GM23338 (cell line): ENCODE results near the gene UQCRC2. TPM values are rescaled to one million over a fixed set of nuclear protein-coding genes. Genes with fewer than 3 reads are reported as not detected.

Source experiments
- ATAC-seq: fragments of 200-7000 bp; cut with Tn5 transposase; 3 replicates; pipeline ENCODE4 v1.9.1; 2020
- DNase-seq: peaks from one replicate; pipeline ENCODE4 v3.0.0-alpha.2; 2015; ENCODE audit warnings: low spot score
- H2AFZ ChIP-seq: fragments of 200-600 bp; sonication (generic); 2 replicates; pipeline ENCODE4 v1.8.0; 2016; ENCODE audit warnings: antibody characterized with exemption, mild to moderate bottlenecking, moderate library complexity
- H3F3A ChIP-seq: fragments of 200-600 bp; sonication (generic); replicated peaks from 2 replicates; pipeline ENCODE4 v1.8.0; 2017; ENCODE audit warnings: antibody characterized with exemption, mixed run types, low read depth
- H3K27ac ChIP-seq: fragments of 200-600 bp; sonication (generic); 2 replicates; pipeline ENCODE4 v1.6.1; 2016; ENCODE audit warnings: low read depth
- H3K27me3 ChIP-seq: fragments of 200-600 bp; sonication (generic); 2 replicates; pipeline ENCODE4 v1.8.0; 2016; ENCODE audit warnings: mild to moderate bottlenecking, mixed run types, moderate library complexity; ENCODE audit not compliant: insufficient read depth
- H3K36me3 ChIP-seq: fragments of 200-600 bp; sonication (generic); 2 replicates; pipeline ENCODE4 v1.8.0; 2016; ENCODE audit warnings: mild to moderate bottlenecking; ENCODE audit not compliant: insufficient read depth
- H3K4me1 ChIP-seq: fragments of 200-600 bp; sonication (generic); 2 replicates; pipeline ENCODE4 v1.8.0; 2016; ENCODE audit warnings: mild to moderate bottlenecking, moderate library complexity; ENCODE audit not compliant: insufficient read depth
- H3K4me2 ChIP-seq: fragments of 200-600 bp; sonication (generic); 2 replicates; pipeline ENCODE4 v1.7.1; 2017; ENCODE audit warnings: mixed run types
- H3K4me3 ChIP-seq: fragments of 200-600 bp; sonication (generic); 2 replicates; pipeline ENCODE4 v1.6.1; 2016; ENCODE audit warnings: mixed run types
- H3K79me2 ChIP-seq: fragments of 200-600 bp; sonication (generic); replicated peaks from 2 replicates; pipeline ENCODE4 v1.8.0; 2017; ENCODE audit warnings: mild to moderate bottlenecking; ENCODE audit not compliant: insufficient read depth
- H3K9me2 ChIP-seq: fragments of 200-600 bp; sonication (generic); 2 replicates; pipeline ENCODE4 v1.8.0; 2017; ENCODE audit not compliant: insufficient read depth
- H4K20me1 ChIP-seq: fragments of 200-600 bp; sonication (generic); replicated peaks from 2 replicates; pipeline ENCODE4 v1.8.0; 2017; ENCODE audit warnings: mild to moderate bottlenecking; ENCODE audit not compliant: insufficient read depth
- H3K27ac Mint-ChIP-seq: 2 replicates; pipeline ENCODE4 v1.8.0; 2020; ENCODE audit warnings: inconsistent platforms, mild to moderate bottlenecking, moderate library complexity, mixed read lengths
- H3K27me3 Mint-ChIP-seq: 3 replicates; pipeline ENCODE4 v1.8.0; 2022; ENCODE audit warnings: low read depth, mild to moderate bottlenecking, moderate library complexity, mixed read lengths, inconsistent platforms; ENCODE audit not compliant: insufficient read depth, poor library complexity
- H3K36me3 Mint-ChIP-seq: 3 replicates; pipeline ENCODE4 v1.8.0; 2021; ENCODE audit warnings: low read depth, mild to moderate bottlenecking, inconsistent platforms, moderate library complexity, mixed read lengths
- H3K4me1 Mint-ChIP-seq: 3 replicates; pipeline ENCODE4 v1.8.0; 2020; ENCODE audit warnings: mild to moderate bottlenecking, inconsistent platforms, mixed read lengths
- H3K4me3 Mint-ChIP-seq: 3 replicates; pipeline ENCODE4 v1.8.0; 2021; ENCODE audit warnings: moderate library complexity, mild to moderate bottlenecking, inconsistent platforms, mixed read lengths
- H3K9me3 Mint-ChIP-seq: 3 replicates; pipeline ENCODE4 v1.8.0; 2020; ENCODE audit warnings: moderate library complexity, mild to moderate bottlenecking, inconsistent platforms, mixed read lengths
- CREB1 ChIP-seq: fragments of 250-450 bp; sonication (Bioruptor Pico); IDR thresholded peaks from 2 replicates; pipeline ENCODE4 v1.5.0; 2020; ENCODE audit warnings: low read depth, mild to moderate bottlenecking, moderate library complexity
- CTCF ChIP-seq, 2 experiments: fragments of 200-600 bp in 1 of 2; sonication (generic) in 1 of 2; conservative IDR thresholded peaks; 2 replicates each; pipeline versions ENCODE4 v1.5.1 to v1.6.1; 2016 to 2017; ENCODE audit warnings: antibody characterized with exemption in 2 of 2, low read depth in 2 of 2, mild to moderate bottlenecking in 2 of 2, moderate library complexity in 1 of 2
- EZH2 ChIP-seq: fragments of 200-600 bp; sonication (generic); IDR thresholded peaks from one replicate; pipeline ENCODE4 v1.8.0; 2017; ENCODE audit warnings: antibody characterized with exemption, mild to moderate bottlenecking, low read depth; ENCODE audit not compliant: unreplicated experiment
- EZH2phosphoT487 ChIP-seq: fragments of 200-600 bp; sonication (generic); IDR thresholded peaks from one replicate; pipeline ENCODE4 v1.8.1; 2018; ENCODE audit warnings: antibody characterized with exemption; ENCODE audit not compliant: unreplicated experiment
- JUNB ChIP-seq: IDR thresholded peaks from one replicate; pipeline ENCODE4 v1.6.1; 2016; ENCODE audit warnings: antibody characterized with exemption; ENCODE audit not compliant: unreplicated experiment
- NANOG ChIP-seq: IDR thresholded peaks from 2 replicates; pipeline ENCODE4 v1.6.1; 2016; ENCODE audit warnings: antibody characterized with exemption, borderline replicate concordance
- POLR2AphosphoS5 ChIP-seq: IDR thresholded peaks from 2 replicates; pipeline ENCODE4 v1.6.1; 2016; ENCODE audit warnings: antibody characterized with exemption, low read depth
- REST ChIP-seq: IDR thresholded peaks from one replicate; pipeline ENCODE4 v1.6.1; 2018; ENCODE audit warnings: antibody characterized with exemption; ENCODE audit not compliant: unreplicated experiment
- STAT1 ChIP-seq: IDR thresholded peaks from one replicate; pipeline ENCODE4 v1.6.1; 2016; ENCODE audit warnings: antibody characterized with exemption; ENCODE audit not compliant: unreplicated experiment
- ZNF114 ChIP-seq: fragments of 250-450 bp; sonication (Bioruptor Pico); IDR thresholded peaks from 2 replicates; pipeline ENCODE4 v1.5.0; 2020; ENCODE audit warnings: mild to moderate bottlenecking, moderate library complexity
- ZNF331 ChIP-seq: fragments of 250-450 bp; sonication (Bioruptor Pico); IDR thresholded peaks from 2 replicates; pipeline ENCODE4 v1.5.0; 2020; ENCODE audit warnings: low read depth, mild to moderate bottlenecking, moderate library complexity
- polyA plus RNA-seq: library from polyadenylated mRNA; unstranded; fragments of >200 nt; fragmentation: Nextera tagmentation; extraction: Ambion mirVana; gene quantifications from 2 replicates; pipeline ENCODE4 v1.2.1, GENCODE V29; 2016
- total RNA-seq: library from RNA; depleted of rRNA; stranded (reverse); fragments of >200 nt; shearing (Covaris generic); gene quantifications from 2 replicates; pipeline ENCODE4 v1.2.3, GENCODE V29; 2014
- TF ChIP-seq, protein P1 (sequence below): fragments of 250-450 bp; sonication (Bioruptor Pico); IDR thresholded peaks from 2 replicates; pipeline ENCODE4 v1.5.0; 2020; ENCODE audit warnings: mild to moderate bottlenecking, moderate library complexity
- TF ChIP-seq, protein P2 (sequence below): IDR thresholded peaks from 2 replicates; pipeline ENCODE4 v1.6.1; 2016; ENCODE audit warnings: antibody characterized with exemption

Gene UQCRC2
- total and polyA plus RNA-seq, 2 experiments from 2014 or later = 88.0 to 122 TPM

DNA sequence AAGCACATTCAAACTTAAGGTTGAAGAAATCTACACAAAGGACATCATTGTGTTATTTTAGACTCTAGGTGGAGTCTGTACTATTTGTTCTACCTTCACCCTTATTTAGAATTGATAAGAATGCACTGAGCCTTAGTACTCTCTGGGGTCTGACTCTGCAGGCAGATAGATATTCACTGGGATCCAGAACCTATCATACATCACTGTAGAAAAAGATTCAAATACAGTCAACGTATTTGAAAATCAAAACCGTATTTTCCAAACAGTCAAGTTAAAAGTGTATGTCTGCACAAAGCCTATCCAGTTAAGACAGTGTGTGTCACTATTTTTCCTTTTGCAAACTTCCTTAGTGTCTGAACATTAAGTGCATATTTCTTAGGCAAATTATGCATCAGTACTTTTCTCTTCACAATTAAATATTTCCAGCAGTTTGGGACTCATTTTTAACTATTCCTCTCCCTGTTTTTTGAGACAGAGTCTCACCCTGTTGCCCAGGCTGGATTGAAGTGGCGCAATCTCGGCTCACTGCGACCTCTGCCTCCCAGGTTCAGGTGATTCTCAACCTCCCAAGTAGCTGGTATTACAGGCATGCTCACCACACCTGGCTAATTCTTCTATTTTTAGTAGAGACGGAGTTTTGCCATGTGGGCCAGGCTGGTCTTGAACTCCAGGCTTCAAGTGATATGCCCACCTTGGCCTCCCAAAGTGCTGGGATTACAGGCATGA is 77.1 kb downstream of the UQCRC2 start:
- no peak overlapping the region for H3K27ac ChIP-seq
- H3K27me3 ChIP-seq = no peaks in the 10 kb centered on the region
- Mint-ChIP-seq H3K4me3 (no peak overlapping the region), H3K9me3 (no peaks in the 10 kb centered on the region; the same call in 2 of the 3 replicates), H3K4me1 (peaks cover 8% of the 10 kb centered on the region; the same call in 2 of the 3 replicates), H3K36me3 (peaks cover 6% of the 10 kb centered on the region; the same call in 2 of the 3 replicates), H3K27me3 (no peaks in the 10 kb centered on the region), H3K27ac (no peak overlapping the region)
- H3K9me2 ChIP-seq = no peaks in the 10 kb centered on the region
- ATAC-seq (no peak), DNase-seq (no peak)
- H3K4me2 ChIP-seq = no peak overlapping the region
- no peak overlapping the region for H3K4me3 ChIP-seq
- TF ChIP-seq ZNF331 (no peak), CREB1 (CRISPR knock-in tag) (no peak), CTCF (conservative IDR thresholded peaks at IDR 0.05; ENCODE audit: low read depth in 2 of 2) (no peak), JUNB (no peak), EZH2phosphoT487 (no peak), REST (no peak), STAT1 (no peak), POLR2AphosphoS5 (no peak), EZH2 (no peak), NANOG (no peak), ZNF114 (CRISPR knock-in tag) (no peak)
- TF ChIP-seq, protein P1, sequence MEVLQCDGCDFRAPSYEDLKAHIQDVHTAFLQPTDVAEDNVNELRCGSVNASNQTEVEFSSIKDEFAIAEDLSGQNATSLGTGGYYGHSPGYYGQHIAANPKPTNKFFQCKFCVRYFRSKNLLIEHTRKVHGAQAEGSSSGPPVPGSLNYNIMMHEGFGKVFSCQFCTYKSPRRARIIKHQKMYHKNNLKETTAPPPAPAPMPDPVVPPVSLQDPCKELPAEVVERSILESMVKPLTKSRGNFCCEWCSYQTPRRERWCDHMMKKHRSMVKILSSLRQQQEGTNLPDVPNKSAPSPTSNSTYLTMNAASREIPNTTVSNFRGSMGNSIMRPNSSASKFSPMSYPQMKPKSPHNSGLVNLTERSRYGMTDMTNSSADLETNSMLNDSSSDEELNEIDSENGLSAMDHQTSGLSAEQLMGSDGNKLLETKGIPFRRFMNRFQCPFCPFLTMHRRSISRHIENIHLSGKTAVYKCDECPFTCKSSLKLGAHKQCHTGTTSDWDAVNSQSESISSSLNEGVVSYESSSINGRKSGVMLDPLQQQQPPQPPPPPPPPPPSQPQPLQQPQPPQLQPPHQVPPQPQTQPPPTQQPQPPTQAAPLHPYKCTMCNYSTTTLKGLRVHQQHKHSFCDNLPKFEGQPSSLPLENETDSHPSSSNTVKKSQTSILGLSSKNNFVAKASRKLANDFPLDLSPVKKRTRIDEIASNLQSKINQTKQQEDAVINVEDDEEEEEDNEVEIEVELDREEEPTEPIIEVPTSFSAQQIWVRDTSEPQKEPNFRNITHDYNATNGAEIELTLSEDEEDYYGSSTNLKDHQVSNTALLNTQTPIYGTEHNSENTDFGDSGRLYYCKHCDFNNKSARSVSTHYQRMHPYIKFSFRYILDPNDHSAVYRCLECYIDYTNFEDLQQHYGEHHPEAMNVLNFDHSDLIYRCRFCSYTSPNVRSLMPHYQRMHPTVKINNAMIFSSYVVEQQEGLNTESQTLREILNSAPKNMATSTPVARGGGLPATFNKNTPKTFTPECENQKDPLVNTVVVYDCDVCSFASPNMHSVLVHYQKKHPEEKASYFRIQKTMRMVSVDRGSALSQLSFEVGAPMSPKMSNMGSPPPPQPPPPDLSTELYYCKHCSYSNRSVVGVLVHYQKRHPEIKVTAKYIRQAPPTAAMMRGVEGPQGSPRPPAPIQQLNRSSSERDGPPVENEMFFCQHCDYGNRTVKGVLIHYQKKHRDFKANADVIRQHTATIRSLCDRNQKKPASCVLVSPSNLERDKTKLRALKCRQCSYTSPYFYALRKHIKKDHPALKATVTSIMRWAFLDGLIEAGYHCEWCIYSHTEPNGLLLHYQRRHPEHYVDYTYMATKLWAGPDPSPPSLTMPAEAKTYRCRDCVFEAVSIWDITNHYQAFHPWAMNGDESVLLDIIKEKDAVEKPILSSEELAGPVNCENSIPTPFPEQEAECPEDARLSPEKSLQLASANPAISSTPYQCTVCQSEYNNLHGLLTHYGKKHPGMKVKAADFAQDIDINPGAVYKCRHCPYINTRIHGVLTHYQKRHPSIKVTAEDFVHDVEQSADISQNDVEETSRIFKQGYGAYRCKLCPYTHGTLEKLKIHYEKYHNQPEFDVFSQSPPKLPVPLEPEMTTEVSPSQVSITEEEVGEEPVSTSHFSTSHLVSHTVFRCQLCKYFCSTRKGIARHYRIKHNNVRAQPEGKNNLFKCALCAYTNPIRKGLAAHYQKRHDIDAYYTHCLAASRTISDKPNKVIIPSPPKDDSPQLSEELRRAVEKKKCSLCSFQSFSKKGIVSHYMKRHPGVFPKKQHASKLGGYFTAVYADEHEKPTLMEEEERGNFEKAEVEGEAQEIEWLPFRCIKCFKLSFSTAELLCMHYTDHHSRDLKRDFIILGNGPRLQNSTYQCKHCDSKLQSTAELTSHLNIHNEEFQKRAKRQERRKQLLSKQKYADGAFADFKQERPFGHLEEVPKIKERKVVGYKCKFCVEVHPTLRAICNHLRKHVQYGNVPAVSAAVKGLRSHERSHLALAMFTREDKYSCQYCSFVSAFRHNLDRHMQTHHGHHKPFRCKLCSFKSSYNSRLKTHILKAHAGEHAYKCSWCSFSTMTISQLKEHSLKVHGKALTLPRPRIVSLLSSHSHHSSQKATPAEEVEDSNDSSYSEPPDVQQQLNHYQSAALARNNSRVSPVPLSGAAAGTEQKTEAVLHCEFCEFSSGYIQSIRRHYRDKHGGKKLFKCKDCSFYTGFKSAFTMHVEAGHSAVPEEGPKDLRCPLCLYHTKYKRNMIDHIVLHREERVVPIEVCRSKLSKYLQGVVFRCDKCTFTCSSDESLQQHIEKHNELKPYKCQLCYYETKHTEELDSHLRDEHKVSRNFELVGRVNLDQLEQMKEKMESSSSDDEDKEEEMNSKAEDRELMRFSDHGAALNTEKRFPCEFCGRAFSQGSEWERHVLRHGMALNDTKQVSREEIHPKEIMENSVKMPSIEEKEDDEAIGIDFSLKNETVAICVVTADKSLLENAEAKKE (CRISPR knock-in tag) = no peak
- TF ChIP-seq, protein P2, sequence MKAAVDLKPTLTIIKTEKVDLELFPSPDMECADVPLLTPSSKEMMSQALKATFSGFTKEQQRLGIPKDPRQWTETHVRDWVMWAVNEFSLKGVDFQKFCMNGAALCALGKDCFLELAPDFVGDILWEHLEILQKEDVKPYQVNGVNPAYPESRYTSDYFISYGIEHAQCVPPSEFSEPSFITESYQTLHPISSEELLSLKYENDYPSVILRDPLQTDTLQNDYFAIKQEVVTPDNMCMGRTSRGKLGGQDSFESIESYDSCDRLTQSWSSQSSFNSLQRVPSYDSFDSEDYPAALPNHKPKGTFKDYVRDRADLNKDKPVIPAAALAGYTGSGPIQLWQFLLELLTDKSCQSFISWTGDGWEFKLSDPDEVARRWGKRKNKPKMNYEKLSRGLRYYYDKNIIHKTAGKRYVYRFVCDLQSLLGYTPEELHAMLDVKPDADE = no peak
- no peaks in the 10 kb centered on the region for H3K4me1 ChIP-seq
- H3K79me2 ChIP-seq = peaks cover 44% of the 10 kb centered on the region
- H3F3A ChIP-seq = no peaks in the 10 kb centered on the region
- 0 out of 2 replicates have a peak, but pooled peaks cover 3% of the 10 kb centered on the region for H4K20me1 ChIP-seq
- H3K36me3 ChIP-seq = no peaks in the 10 kb centered on the region
- H2AFZ ChIP-seq = no peak overlapping the region
